ENCODE data around the gene CRKL. TPM values are rescaled to one million over a fixed set of nuclear protein-coding genes. Genes with fewer than 3 reads are reported as not detected.

The CRKL gene
- total and polyA plus RNA-seq, 4 donors = 12.0 to 45.5 (median 22.6) TPM

GRCh38 chr22:20989323-20990138 lies 72.3 kb downstream of the CRKL start (continued):
- TF ChIP-seq REST (IDR thresholded peaks at IDR 0.05) = no peak
- no peak for TF ChIP-seq FOXA2 (IDR thresholded peaks at IDR 0.05)
- no peak for TF ChIP-seq JUND (IDR thresholded peaks at IDR 0.05)

- no peak overlapping the region for H3K4me3 ChIP-seq (ENCODE audit: low read depth in 1 of 3, low read length in 3 of 3)
- 93% methylated on average over 21 of the region's 21 CpGs for WGBS
- no peaks in the 10 kb centered on the region for H3K4me1 ChIP-seq (ENCODE audit: control insufficient read depth in 4 of 4, insufficient read depth in 4 of 4, low read length in 3 of 4)
- TF ChIP-seq HNF4G (IDR thresholded peaks at IDR 0.05) = no peak
- no peak for TF ChIP-seq RAD21 (IDR thresholded peaks at IDR 0.05)
- no peak for TF ChIP-seq EGR1 (IDR thresholded peaks at IDR 0.05; ENCODE audit: low read depth in 2 of 2)
- no peak for TF ChIP-seq ZBTB33 (IDR thresholded peaks at IDR 0.05)
- TF ChIP-seq CTCF (IDR thresholded peaks at IDR 0.05; ENCODE audit: low read depth, low read length, missing input control) = no peak
- no peak for TF ChIP-seq REST (IDR thresholded peaks at IDR 0.05)
- no peak for TF ChIP-seq MAX (IDR thresholded peaks at IDR 0.05)
- no peak for TF ChIP-seq TAF1 (conservative IDR thresholded peaks at IDR 0.05)
- no peak for TF ChIP-seq RXRA (IDR thresholded peaks at IDR 0.05)
- no peak for TF ChIP-seq FOXA1 (IDR thresholded peaks at IDR 0.05)
- no peak for TF ChIP-seq NR2F2 (IDR thresholded peaks at IDR 0.05)
- TF ChIP-seq FOXA2 (IDR thresholded peaks at IDR 0.05) = no peak
- no peak for TF ChIP-seq JUND (IDR thresholded peaks at IDR 0.05)
- no peak for TF ChIP-seq SP1 (IDR thresholded peaks at IDR 0.05)
- TF ChIP-seq YY1 (IDR thresholded peaks at IDR 0.05) = no peak
- TF ChIP-seq ATF3 (IDR thresholded peaks at IDR 0.05) = no peak
- TF ChIP-seq GABPA (IDR thresholded peaks at IDR 0.05 in 1 of 2, conservative IDR thresholded peaks at IDR 0.05 in 1 of 2) = no peak
- no peak for TF ChIP-seq HNF4A (conservative IDR thresholded peaks at IDR 0.05)
- H3K27me3 ChIP-seq (ENCODE audit: control insufficient read depth in 4 of 4, insufficient read depth in 4 of 4, low read length in 3 of 4) = no peaks in the 10 kb centered on the region
- no peak overlapping the region for H3K9ac ChIP-seq (ENCODE audit: low read depth in 1 of 2, low read length in 2 of 2)
- peaks cover 8 to 50% (median 15%) of the 10 kb centered on the region in 4 donors for H3K36me3 ChIP-seq (ENCODE audit: control insufficient read depth in 4 of 4, insufficient read depth in 3 of 4, low read depth in 1 of 4, low read length in 3 of 4)
- no peak overlapping the region for H3K27ac ChIP-seq (ENCODE audit: low read depth in 1 of 2, low read length in 2 of 2)
- H3K9me3 ChIP-seq (ENCODE audit: control insufficient read depth in 4 of 4, low read length in 3 of 4) = no peaks in the 10 kb centered on the region
- DNase-seq (ENCODE audit: low spot score) = no peak
Observed at GRCh38 chr22:20990184-20991180, 73.3 kb downstream of the CRKL start.

Data from liver (tissue), 9 donors.